Activated naive CD4-positive, alpha-beta T cell treated with anti-CD3 and anti-CD28 coated beads, Interleukin-2, amount 50 U/mL, for 24 hours (primary cell): ENCODE data around the gene ERGIC3.

Experiments used
- H3K27ac Mint-ChIP-seq: one replicate; pipeline ENCODE4 v1.8.0; 2021; ENCODE audit warnings: mild to moderate bottlenecking, mixed read lengths
- H3K27me3 Mint-ChIP-seq: one replicate; pipeline ENCODE4 v1.8.0; 2021; ENCODE audit warnings: mixed read lengths
- H3K36me3 Mint-ChIP-seq: one replicate; pipeline ENCODE4 v1.8.0; 2021; ENCODE audit warnings: mixed read lengths
- H3K4me1 Mint-ChIP-seq: one replicate; pipeline ENCODE4 v1.8.0; 2021; ENCODE audit warnings: mixed read lengths
- H3K4me3 Mint-ChIP-seq: one replicate; pipeline ENCODE4 v1.8.0; 2021; ENCODE audit warnings: mild to moderate bottlenecking, mixed read lengths
- H3K9me3 Mint-ChIP-seq: one replicate; pipeline ENCODE4 v1.8.0; 2021; ENCODE audit warnings: mixed read lengths

The ERGIC3 gene

GRCh38 chr20:35564905-35565304, 23.0 kb downstream of the ERGIC3 start:
- H3K27me3 Mint-ChIP-seq: no peaks in the 10 kb centered on the region
- H3K4me3 Mint-ChIP-seq: no peak overlapping the region
- H3K36me3 Mint-ChIP-seq: no peaks in the 10 kb centered on the region
- H3K9me3 Mint-ChIP-seq: no peaks in the 10 kb centered on the region
- no peaks in the 10 kb centered on the region for H3K4me1 Mint-ChIP-seq
- no peak overlapping the region for H3K27ac Mint-ChIP-seq

GRCh38 chr20:35568645-35569044, 26.8 kb downstream of the ERGIC3 start:
- no peaks in the 10 kb centered on the region for H3K27me3 Mint-ChIP-seq
- no peaks in the 10 kb centered on the region for H3K4me1 Mint-ChIP-seq
- no peak overlapping the region for H3K4me3 Mint-ChIP-seq
- H3K36me3 Mint-ChIP-seq: peaks cover 2% of the 10 kb centered on the region
- no peak overlapping the region for H3K27ac Mint-ChIP-seq
- peaks cover 6% of the 10 kb centered on the region for H3K9me3 Mint-ChIP-seq

GRCh38 chr20:35571555-35571954, 29.7 kb downstream of the ERGIC3 start:
- Mint-ChIP-seq H3K27ac (no peak overlapping the region), H3K36me3 (peaks cover 5% of the 10 kb centered on the region), H3K27me3 (no peaks in the 10 kb centered on the region), H3K4me1 (no peaks in the 10 kb centered on the region), H3K4me3 (no peak overlapping the region), H3K9me3 (peaks cover 10% of the 10 kb centered on the region)

- no peak overlapping the region for H3K4me3 Mint-ChIP-seq
- H3K27ac Mint-ChIP-seq: no peak overlapping the region
- H3K27me3 Mint-ChIP-seq: no peaks in the 10 kb centered on the region
- peaks cover 10% of the 10 kb centered on the region for H3K9me3 Mint-ChIP-seq
- H3K36me3 Mint-ChIP-seq: peaks cover 5% of the 10 kb centered on the region
- H3K4me1 Mint-ChIP-seq: no peaks in the 10 kb centered on the region
Measured at GRCh38 chr20:35572838-35573237, 31.0 kb downstream of the ERGIC3 start.

- Mint-ChIP-seq H3K27me3 (no peaks in the 10 kb centered on the region), H3K9me3 (peaks cover 10% of the 10 kb centered on the region), H3K36me3 (peaks cover 5% of the 10 kb centered on the region), H3K4me1 (no peaks in the 10 kb centered on the region), H3K27ac (no peak overlapping the region), H3K4me3 (no peak overlapping the region)
Measured at GRCh38 chr20:35575958-35576357, 34.1 kb downstream of the ERGIC3 start.

GRCh38 chr20:35576816-35577215, 34.9 kb downstream of the ERGIC3 start:
- no peaks in the 10 kb centered on the region for H3K27me3 Mint-ChIP-seq
- H3K9me3 Mint-ChIP-seq: peaks cover 16% of the 10 kb centered on the region
- peaks cover 5% of the 10 kb centered on the region for H3K36me3 Mint-ChIP-seq
- H3K4me1 Mint-ChIP-seq: no peaks in the 10 kb centered on the region
- no peak overlapping the region for H3K4me3 Mint-ChIP-seq
- H3K27ac Mint-ChIP-seq: no peak overlapping the region

GRCh38 chr20:35578469-35578868, 36.6 kb downstream of the ERGIC3 start:
- Mint-ChIP-seq H3K27ac (no peak overlapping the region), H3K4me1 (no peaks in the 10 kb centered on the region), H3K9me3 (peaks cover 10% of the 10 kb centered on the region), H3K36me3 (peaks cover 3% of the 10 kb centered on the region), H3K27me3 (no peaks in the 10 kb centered on the region), H3K4me3 (no peak overlapping the region)

GRCh38 chr20:35579196-35579595, 37.3 kb downstream of the ERGIC3 start:
- H3K4me1 Mint-ChIP-seq: no peaks in the 10 kb centered on the region
- H3K4me3 Mint-ChIP-seq: no peak overlapping the region
- peaks cover 7% of the 10 kb centered on the region for H3K9me3 Mint-ChIP-seq
- no peak overlapping the region for H3K27ac Mint-ChIP-seq
- H3K27me3 Mint-ChIP-seq: no peaks in the 10 kb centered on the region
- no peaks in the 10 kb centered on the region for H3K36me3 Mint-ChIP-seq

GRCh38 chr20:35582131-35582530, 40.3 kb downstream of the ERGIC3 start:
- no peaks in the 10 kb centered on the region for H3K4me1 Mint-ChIP-seq
- no peak overlapping the region for H3K27ac Mint-ChIP-seq
- no peaks in the 10 kb centered on the region for H3K36me3 Mint-ChIP-seq
- H3K27me3 Mint-ChIP-seq: no peaks in the 10 kb centered on the region
- H3K9me3 Mint-ChIP-seq: peaks cover 6% of the 10 kb centered on the region
- no peak overlapping the region for H3K4me3 Mint-ChIP-seq

- Mint-ChIP-seq H3K4me3 (no peak overlapping the region), H3K27me3 (no peaks in the 10 kb centered on the region), H3K36me3 (no peaks in the 10 kb centered on the region), H3K27ac (no peak overlapping the region), H3K9me3 (peaks cover 6% of the 10 kb centered on the region), H3K4me1 (no peaks in the 10 kb centered on the region)
Measured at GRCh38 chr20:35582741-35583404, 41.0 kb downstream of the ERGIC3 start.

GRCh38 chr20:35583636-35584560, 42.0 kb downstream of the ERGIC3 start:
- Mint-ChIP-seq H3K4me1 (no peaks in the 10 kb centered on the region), H3K9me3 (peaks cover 6% of the 10 kb centered on the region), H3K27ac (no peak overlapping the region), H3K36me3 (no peaks in the 10 kb centered on the region), H3K4me3 (no peak overlapping the region), H3K27me3 (no peaks in the 10 kb centered on the region)

- H3K36me3 Mint-ChIP-seq: no peaks in the 10 kb centered on the region
- H3K27me3 Mint-ChIP-seq: no peaks in the 10 kb centered on the region
- no peaks in the 10 kb centered on the region for H3K4me1 Mint-ChIP-seq
- no peak overlapping the region for H3K4me3 Mint-ChIP-seq
- H3K27ac Mint-ChIP-seq: no peak overlapping the region
- no peaks in the 10 kb centered on the region for H3K9me3 Mint-ChIP-seq
Measured at GRCh38 chr20:35586751-35587425, 45.0 kb downstream of the ERGIC3 start.

GRCh38 chr20:35587436-35587835, 45.6 kb downstream of the ERGIC3 start:
- Mint-ChIP-seq H3K27ac (no peak overlapping the region), H3K4me3 (no peak overlapping the region), H3K27me3 (no peaks in the 10 kb centered on the region), H3K4me1 (no peaks in the 10 kb centered on the region), H3K9me3 (no peaks in the 10 kb centered on the region), H3K36me3 (no peaks in the 10 kb centered on the region)

- Mint-ChIP-seq H3K27ac (no peak overlapping the region), H3K4me1 (no peaks in the 10 kb centered on the region), H3K27me3 (no peaks in the 10 kb centered on the region), H3K9me3 (no peaks in the 10 kb centered on the region), H3K36me3 (no peaks in the 10 kb centered on the region), H3K4me3 (no peak overlapping the region)
Measured at GRCh38 chr20:35588397-35588796, 46.5 kb downstream of the ERGIC3 start.

- H3K9me3 Mint-ChIP-seq: no peaks in the 10 kb centered on the region
- H3K27me3 Mint-ChIP-seq: no peaks in the 10 kb centered on the region
- H3K4me3 Mint-ChIP-seq: no peak overlapping the region
- H3K27ac Mint-ChIP-seq: no peak overlapping the region
- no peaks in the 10 kb centered on the region for H3K4me1 Mint-ChIP-seq
- H3K36me3 Mint-ChIP-seq: no peaks in the 10 kb centered on the region
Measured at GRCh38 chr20:35592339-35592974, 50.6 kb downstream of the ERGIC3 start.
